GM20431 (cell line): ENCODE results near the gene MAL.
"Not testable (repeated sequence)": the region's sequence is repeated elsewhere in the genome, so short reads cannot be mapped to it uniquely, and the experiment has no call there.

ENCODE experiments used
- in situ Hi-C: fragments of 300-500 bp; cut with MseI, MboI; formaldehyde crosslinking; loops from one replicate; pipeline ENCODE4 v1.15.0; 2020; ENCODE audit warnings: low sequenced_read_pairs; ENCODE audit not compliant: unreplicated experiment

Gene MAL

DNA sequence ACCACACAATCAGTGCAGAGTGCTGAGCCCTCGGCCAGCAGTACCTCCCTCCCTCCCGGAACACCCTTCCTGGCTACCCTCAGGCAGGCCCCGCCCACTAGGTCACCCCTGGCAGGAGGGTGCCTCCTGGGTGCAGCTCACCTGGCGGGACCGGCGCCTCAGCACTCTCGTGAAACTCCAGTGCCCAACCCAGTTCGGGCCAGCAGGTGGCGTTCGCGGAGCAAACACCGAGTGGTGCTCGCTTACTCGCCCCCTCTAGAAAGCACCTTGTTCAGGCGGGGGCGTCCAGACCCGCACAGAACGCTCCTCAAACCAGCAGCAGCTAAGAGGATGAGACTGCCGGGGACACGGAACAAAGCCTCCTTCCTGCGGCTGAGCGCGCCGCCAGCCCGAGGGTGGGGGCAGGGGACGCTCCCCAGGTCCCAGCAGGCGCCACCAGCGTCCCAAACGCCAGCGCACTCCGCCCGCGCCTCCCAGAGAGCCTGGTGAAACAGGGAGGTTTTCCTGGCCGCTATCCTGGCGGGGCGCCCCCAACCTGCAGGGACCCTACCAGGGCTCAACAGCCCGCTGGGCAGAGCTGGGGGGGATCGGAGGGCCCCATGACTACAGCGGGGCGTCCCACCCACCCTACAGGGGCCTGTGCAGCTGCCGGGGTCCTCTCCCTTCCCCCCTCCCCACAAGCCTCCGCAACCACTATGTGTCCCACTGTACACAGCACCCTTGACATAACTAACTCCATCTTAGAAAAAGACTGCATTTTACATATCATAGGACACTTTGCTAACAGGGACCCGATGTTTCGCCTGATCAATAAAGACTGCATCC is 51.4 kb downstream of the MAL start:
- in situ Hi-C loops = no loop called here

DNA sequence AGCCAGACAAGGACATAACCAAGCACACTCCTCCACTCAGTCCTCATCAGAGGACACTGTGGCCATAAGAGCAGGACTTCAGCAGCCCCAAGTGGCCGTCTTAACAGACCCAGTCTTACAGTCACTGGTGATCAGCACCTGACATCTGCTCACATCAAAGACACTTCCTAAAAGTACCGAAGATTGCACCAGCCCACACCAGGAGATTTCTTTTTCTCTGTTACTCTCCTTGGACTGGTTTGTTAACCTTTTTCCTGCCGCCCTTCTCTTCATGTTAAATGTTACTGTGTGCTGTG is 52.0 kb downstream of the MAL start:
- in situ Hi-C loops = no loop called here

DNA sequence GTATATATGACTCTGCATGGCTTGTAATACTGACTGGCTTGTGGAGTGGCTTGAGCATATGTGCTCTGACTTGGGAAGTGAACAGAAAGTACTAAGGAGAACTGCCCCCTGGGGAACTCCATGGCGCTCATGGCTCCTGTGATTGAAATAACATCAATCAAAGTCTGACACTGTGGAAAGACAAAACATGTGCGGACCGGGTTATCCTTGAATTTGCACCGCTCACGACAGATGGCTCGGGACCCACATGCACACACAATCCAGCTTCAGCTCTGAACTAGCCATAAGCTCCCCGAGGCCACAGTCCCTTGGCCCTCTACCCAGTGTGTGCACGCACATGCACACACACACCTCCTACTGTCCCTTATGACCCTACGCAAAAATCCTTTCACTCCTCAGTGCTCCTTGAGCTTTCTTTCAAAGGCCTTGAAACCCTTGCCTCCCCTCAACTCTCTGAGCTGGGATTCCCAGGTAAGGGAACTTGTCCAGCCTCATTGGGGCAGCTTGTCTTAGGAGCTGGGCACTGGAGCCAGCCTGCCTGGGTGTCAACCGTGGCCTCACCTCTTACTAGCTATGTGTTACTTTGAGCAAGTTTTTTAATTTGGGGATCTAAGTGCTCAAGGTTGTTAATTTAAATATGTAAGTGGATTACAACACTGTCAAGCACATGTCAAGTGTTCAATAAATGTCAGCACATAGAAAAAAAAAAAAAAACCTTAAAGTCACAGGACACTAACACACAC is 52.5 kb downstream of the MAL start:
- in situ Hi-C loops = no loop called here

DNA sequence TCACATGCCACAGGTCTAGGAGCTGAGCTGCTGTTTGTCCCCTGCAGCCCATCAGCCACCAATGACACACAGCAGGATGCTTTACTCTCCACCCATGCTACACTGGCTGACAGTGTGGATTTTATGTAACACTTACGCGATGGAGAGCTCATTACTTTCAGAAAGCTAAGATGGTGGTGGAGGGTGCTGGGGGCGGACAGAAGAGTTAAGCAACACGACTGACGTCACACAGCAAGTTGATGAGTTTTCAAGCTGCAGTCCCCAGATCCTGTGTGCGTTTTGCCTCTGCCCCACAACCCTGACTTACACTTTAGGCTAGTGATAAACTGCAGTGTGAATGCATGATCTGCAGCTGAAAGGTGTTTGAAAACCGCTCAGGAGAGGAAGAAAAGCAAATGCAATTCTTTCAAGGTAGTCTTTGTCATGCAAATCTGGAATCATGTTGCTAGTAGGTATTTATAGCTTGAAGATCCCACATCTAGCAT is 53.7 kb downstream of the MAL start:
- in situ Hi-C loops = no loop called here

DNA sequence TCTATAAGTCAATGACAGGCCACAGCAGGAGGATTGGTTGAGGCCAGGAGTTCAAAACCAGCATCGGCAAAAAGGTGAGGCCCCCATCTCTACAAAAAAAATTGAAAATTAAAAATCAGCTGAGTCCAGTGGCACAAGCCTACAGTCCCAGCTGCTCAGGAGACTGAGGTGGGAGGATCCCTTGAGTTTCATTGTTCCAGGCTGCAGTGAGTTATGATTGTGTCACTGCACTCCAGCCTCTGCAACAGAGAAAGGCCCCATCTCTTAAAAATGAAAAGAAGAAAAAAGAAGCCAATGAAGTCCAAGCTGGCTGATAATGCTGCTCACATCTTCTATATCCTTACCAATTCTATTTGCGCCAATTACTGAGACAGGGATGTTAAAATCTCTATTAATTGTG is 57.0 kb downstream of the MAL start:
- in situ Hi-C loops = no loop called here

DNA sequence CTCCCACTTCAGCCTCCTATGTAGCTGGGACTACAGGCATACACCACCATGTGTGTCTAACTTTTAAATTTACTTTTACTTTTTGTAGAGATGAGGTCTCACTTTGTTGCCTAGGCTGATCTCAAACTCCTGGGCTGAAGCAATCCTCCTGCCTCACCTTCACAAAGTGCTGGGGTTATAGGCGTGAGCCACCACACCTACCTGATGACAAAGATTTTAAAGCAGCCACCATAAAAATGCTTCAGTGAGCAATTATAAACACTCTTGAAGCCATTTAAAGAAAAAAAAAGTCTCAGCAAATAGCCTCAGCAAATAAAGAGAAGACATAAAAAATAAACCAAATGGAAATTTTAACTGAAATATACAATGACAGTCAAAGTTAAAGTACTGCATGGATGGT is 60.5 kb downstream of the MAL start:
- in situ Hi-C loops = no loop called here

DNA sequence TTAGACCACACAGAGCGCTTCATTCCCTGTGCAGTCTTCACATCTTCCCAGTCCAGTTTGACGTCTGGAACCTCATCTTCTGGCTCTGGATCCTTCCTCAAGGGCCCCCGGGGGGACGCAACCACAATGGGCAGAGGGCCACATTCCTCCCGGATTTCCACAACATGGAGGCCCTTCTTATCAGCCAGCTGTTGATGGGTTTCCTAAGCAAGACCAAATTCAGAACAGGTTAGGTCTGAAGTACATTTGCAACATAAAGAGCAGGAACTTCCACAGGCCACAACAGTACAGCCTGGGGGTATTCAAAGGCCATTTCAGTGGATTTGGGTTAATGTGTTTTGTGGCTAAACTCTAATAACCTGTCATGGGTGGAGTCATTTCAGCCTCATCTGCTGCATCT is 61.9 kb downstream of the MAL start:
- in situ Hi-C loops = no loop called here

DNA sequence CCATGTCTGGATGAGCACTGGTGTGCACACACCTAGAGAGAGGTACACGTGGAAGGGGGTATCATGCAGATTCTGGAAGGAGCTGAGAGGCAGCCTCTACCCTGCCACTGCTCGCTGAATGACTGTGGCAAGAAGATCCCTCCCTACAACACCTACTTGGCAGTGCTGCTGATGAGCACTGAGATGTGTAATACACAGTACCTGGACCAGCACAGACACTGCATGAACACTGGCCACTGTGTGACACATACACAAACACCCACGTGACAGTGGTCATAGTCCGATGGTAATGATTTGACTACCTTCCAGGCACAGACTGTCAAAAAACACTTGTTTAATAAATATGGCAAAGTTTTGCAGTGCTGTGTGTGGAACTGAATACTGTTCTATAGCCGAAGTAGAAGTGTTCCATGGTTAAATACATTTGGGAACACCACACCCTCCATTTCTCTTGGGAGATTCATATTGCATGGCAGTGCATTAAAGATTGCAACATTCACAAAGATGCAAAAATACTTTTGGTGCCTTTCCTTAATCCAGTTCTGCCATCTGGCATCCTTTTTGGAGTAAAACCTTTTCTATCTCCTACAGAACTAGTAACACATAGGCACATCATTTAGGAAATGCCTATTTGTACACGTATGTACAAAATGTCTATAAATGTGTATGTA is 66.5 kb downstream of the MAL start:
- in situ Hi-C loops = no loop called here

DNA sequence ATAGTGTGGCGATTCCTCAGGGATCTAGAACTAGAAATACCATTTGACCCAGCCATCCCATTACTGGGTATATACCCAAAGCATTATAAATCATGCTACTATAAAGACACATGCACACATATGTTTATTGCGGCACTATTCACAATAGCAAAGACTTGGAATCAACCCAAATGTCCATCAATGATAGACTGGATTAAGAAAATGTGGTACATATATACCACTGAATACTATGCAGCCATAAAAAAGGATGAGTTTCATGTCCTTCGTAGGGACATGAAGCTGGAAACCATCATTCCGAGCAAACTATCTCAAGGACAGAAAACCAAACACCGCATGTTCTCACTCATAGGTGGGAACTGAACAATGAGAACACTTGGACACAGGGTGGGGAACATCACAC is 72.8 kb downstream of the MAL start:
- in situ Hi-C loops = not testable (repeated sequence)

DNA sequence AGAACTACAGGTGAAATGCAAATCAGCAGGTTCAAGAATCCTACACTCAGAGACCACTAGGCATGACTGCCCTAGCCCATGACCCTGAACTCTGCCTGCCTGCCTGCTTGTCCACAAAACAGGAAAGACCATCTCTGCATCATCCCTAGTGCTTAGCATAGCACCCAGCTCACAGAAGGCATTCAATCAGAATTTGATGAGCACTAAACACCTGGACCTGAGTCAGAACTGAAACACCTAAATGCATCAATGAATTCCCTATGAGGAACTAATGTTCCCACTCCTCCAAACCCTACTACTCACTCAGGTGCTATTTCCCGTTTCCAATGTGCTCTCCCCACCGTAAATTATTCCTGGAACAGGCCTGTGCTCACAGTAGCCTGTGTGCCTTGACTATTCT is 74.4 kb downstream of the MAL start:
- in situ Hi-C loops = no loop called here
